ENCODE data around the gene KDM6B.

KDM6B gene

GRCh38 chr17:7840875-7841274 is 6.9 kb downstream of the KDM6B start:
- no peak overlapping the region for H2BK120ac ChIP-seq (ENCODE audit: low read depth, low read length)
- no peak for DNase-seq (ENCODE audit: low spot score)
- H3K9me3 ChIP-seq (replicated peaks in 1 of 2; ENCODE audit: control insufficient read depth in 2 of 2, insufficient read depth in 1 of 2, low read depth in 1 of 2, low read length in 2 of 2), result no peaks in the 10 kb centered on the region
- H3K23ac ChIP-seq (ENCODE audit: low read depth, low read length, poor library complexity), result no peak overlapping the region
- H2AK5ac ChIP-seq (ENCODE audit: low read depth, low read length), result no peak overlapping the region
- peak overlapping the region; percentile 85 for H3K4me2 ChIP-seq (ENCODE audit: insufficient read depth, low read length, poor library complexity, severe bottlenecking)
- peaks cover 12 to 25% of the 10 kb centered on the region in 2 donors for H3K36me3 ChIP-seq (replicated peaks in 1 of 2; ENCODE audit: control insufficient read depth in 2 of 2, insufficient read depth in 2 of 2, low read length in 2 of 2)
- no peak overlapping the region for H2AFZ ChIP-seq (ENCODE audit: low read length)
- no peak overlapping the region for H2BK5ac ChIP-seq (ENCODE audit: low read length)
- H2BK12ac ChIP-seq (ENCODE audit: low read length), result no peak overlapping the region
- H3K27ac ChIP-seq (replicated peaks; ENCODE audit: low read length), result peak overlapping the region; percentile 91
- peak overlapping the region; percentile 96 for H3K9ac ChIP-seq (ENCODE audit: low read depth, low read length, poor library complexity)
- no peak overlapping the region for H2BK15ac ChIP-seq (ENCODE audit: low read length)
- H4K8ac ChIP-seq (ENCODE audit: low read depth, low read length), result no peak overlapping the region
- H3K18ac ChIP-seq (ENCODE audit: low read length), result no peak overlapping the region
- no peak overlapping the region for H3K14ac ChIP-seq (ENCODE audit: low read length)
- peaks cover 36 to 49% of the 10 kb centered on the region in 2 donors for H3K4me1 ChIP-seq (ENCODE audit: control insufficient read depth in 2 of 2, insufficient read depth in 1 of 2, low read depth in 1 of 2, low read length in 2 of 2)
- H3K79me1 ChIP-seq (ENCODE audit: low read depth, low read length), result peaks cover 25% of the 10 kb centered on the region
- H3K4me3 ChIP-seq (ENCODE audit: low read length in 2 of 2), result peak overlapping the region; percentile 80 to 83
- no CpG with 5 or more reads among the region's 1 CpG for WGBS, 2 donors (ENCODE audit: extremely low coverage in 2 of 2, insufficient read length in 2 of 2, insufficient replicate concordance in 1 of 2)
- H3K4ac ChIP-seq (ENCODE audit: low read length), result no peak overlapping the region
- no peak overlapping the region for H4K91ac ChIP-seq (ENCODE audit: low read depth, low read length, poor library complexity)
- no peaks in the 10 kb centered on the region for H3K27me3 ChIP-seq (ENCODE audit: control insufficient read depth in 3 of 3, insufficient read depth in 3 of 3, low read depth in 1 of 3, low read length in 3 of 3)

GRCh38 chr17:7841396-7841914 is 7.4 kb downstream of the KDM6B start:
- H3K14ac ChIP-seq (ENCODE audit: low read length), result peak overlapping the region; percentile 64
- H3K36me3 ChIP-seq (replicated peaks in 1 of 2; ENCODE audit: control insufficient read depth in 2 of 2, insufficient read depth in 2 of 2, low read length in 2 of 2), result peaks cover 17 to 31% of the 10 kb centered on the region in 2 donors
- peak overlapping the region; percentile 85 for H3K4me2 ChIP-seq (ENCODE audit: insufficient read depth, low read length, poor library complexity, severe bottlenecking)
- H3K27me3 ChIP-seq (ENCODE audit: control insufficient read depth in 3 of 3, insufficient read depth in 3 of 3, low read depth in 1 of 3, low read length in 3 of 3), result no peaks in the 10 kb centered on the region
- H2AK5ac ChIP-seq (ENCODE audit: low read depth, low read length), result peak overlapping the region; percentile 22
- DNase-seq (ENCODE audit: low spot score), result no peak
- peak overlapping the region; percentile 80 to 83 for H3K4me3 ChIP-seq (ENCODE audit: low read length in 2 of 2)
- H4K91ac ChIP-seq (ENCODE audit: low read depth, low read length, poor library complexity), result no peak overlapping the region
- H2BK15ac ChIP-seq (ENCODE audit: low read length), result peak overlapping the region; percentile 32
- H3K9me3 ChIP-seq (replicated peaks in 1 of 2; ENCODE audit: control insufficient read depth in 2 of 2, insufficient read depth in 1 of 2, low read depth in 1 of 2, low read length in 2 of 2), result no peaks in the 10 kb centered on the region
- H2BK5ac ChIP-seq (ENCODE audit: low read length), result peak overlapping the region; percentile 93
- H3K4me1 ChIP-seq (ENCODE audit: control insufficient read depth in 2 of 2, insufficient read depth in 1 of 2, low read depth in 1 of 2, low read length in 2 of 2), result peaks cover 36 to 49% of the 10 kb centered on the region in 2 donors
- no peak overlapping the region for H4K8ac ChIP-seq (ENCODE audit: low read depth, low read length)
- no peak overlapping the region for H2BK12ac ChIP-seq (ENCODE audit: low read length)
- H3K27ac ChIP-seq (replicated peaks; ENCODE audit: low read length), result peak overlapping the region; percentile 91
- H3K23ac ChIP-seq (ENCODE audit: low read depth, low read length, poor library complexity), result peak overlapping the region; percentile 92
- no peak overlapping the region for H2BK120ac ChIP-seq (ENCODE audit: low read depth, low read length)
- H2AFZ ChIP-seq (ENCODE audit: low read length), result peak overlapping the region; percentile 87
- WGBS, 2 donors (ENCODE audit: extremely low coverage in 2 of 2, insufficient read length in 2 of 2, insufficient replicate concordance in 1 of 2), result no CpG with 5 or more reads among the region's 34 CpGs
- H3K18ac ChIP-seq (ENCODE audit: low read length), result peak overlapping the region; percentile 91
- H3K4ac ChIP-seq (ENCODE audit: low read length), result no peak overlapping the region
- peak overlapping the region; percentile 96 for H3K9ac ChIP-seq (ENCODE audit: low read depth, low read length, poor library complexity)
- H3K79me1 ChIP-seq (ENCODE audit: low read depth, low read length), result peaks cover 29% of the 10 kb centered on the region

- no CpG with 5 or more reads among the region's 46 CpGs for WGBS, 2 donors (ENCODE audit: extremely low coverage in 2 of 2, insufficient read length in 2 of 2, insufficient replicate concordance in 1 of 2)
- H3K4me3 ChIP-seq (ENCODE audit: low read length in 2 of 2), result peak overlapping the region; percentile 80 to 84
These were observed 7.9 kb downstream of the KDM6B start for GRCh38 chr17:7841915-7842379.

GRCh38 chr17:7842380-7843256 is 8.6 kb downstream of the KDM6B start:
- H2AFZ ChIP-seq (ENCODE audit: low read length), result peak overlapping the region; percentile 87
- peak overlapping the region; percentile 72 for H3K27ac ChIP-seq (replicated peaks; ENCODE audit: low read length)
- peak overlapping the region; percentile 82 for H3K18ac ChIP-seq (ENCODE audit: low read length)
- peak overlapping the region; percentile 99 for H3K4me2 ChIP-seq (ENCODE audit: insufficient read depth, low read length, poor library complexity, severe bottlenecking)
- H2AK5ac ChIP-seq (ENCODE audit: low read depth, low read length), result peak overlapping the region; percentile 24
- peak overlapping the region; percentile 4 for H2BK12ac ChIP-seq (ENCODE audit: low read length)
- WGBS, 2 donors (ENCODE audit: extremely low coverage in 2 of 2, insufficient read length in 2 of 2, insufficient replicate concordance in 1 of 2), result no CpG with 5 or more reads among the region's 47 CpGs
- peaks cover 31 to 42% of the 10 kb centered on the region in 2 donors for H3K4me1 ChIP-seq (ENCODE audit: control insufficient read depth in 2 of 2, insufficient read depth in 1 of 2, low read depth in 1 of 2, low read length in 2 of 2)
- no peaks in the 10 kb centered on the region for H3K9me3 ChIP-seq (replicated peaks in 1 of 2; ENCODE audit: control insufficient read depth in 2 of 2, insufficient read depth in 1 of 2, low read depth in 1 of 2, low read length in 2 of 2)
- H3K14ac ChIP-seq (ENCODE audit: low read length), result peak overlapping the region; percentile 49
- H3K4me3 ChIP-seq (ENCODE audit: low read length in 2 of 2), result peak overlapping the region; percentile 80 to 84
- no peak for DNase-seq (ENCODE audit: low spot score)
- H3K36me3 ChIP-seq (replicated peaks in 1 of 2; ENCODE audit: control insufficient read depth in 2 of 2, insufficient read depth in 2 of 2, low read length in 2 of 2), result peaks cover 25 to 40% of the 10 kb centered on the region in 2 donors
- no peak overlapping the region for H4K8ac ChIP-seq (ENCODE audit: low read depth, low read length)
- H2BK5ac ChIP-seq (ENCODE audit: low read length), result peak overlapping the region; percentile 83
- H4K91ac ChIP-seq (ENCODE audit: low read depth, low read length, poor library complexity), result no peak overlapping the region
- no peak overlapping the region for H2BK120ac ChIP-seq (ENCODE audit: low read depth, low read length)
- peak overlapping the region; percentile 89 for H3K9ac ChIP-seq (ENCODE audit: low read depth, low read length, poor library complexity)
- peaks cover 36% of the 10 kb centered on the region for H3K79me1 ChIP-seq (ENCODE audit: low read depth, low read length)
- H3K23ac ChIP-seq (ENCODE audit: low read depth, low read length, poor library complexity), result peak overlapping the region; percentile 87
- H2BK15ac ChIP-seq (ENCODE audit: low read length), result peak overlapping the region; percentile 40
- H3K4ac ChIP-seq (ENCODE audit: low read length), result no peak overlapping the region
- no peaks in the 10 kb centered on the region for H3K27me3 ChIP-seq (ENCODE audit: control insufficient read depth in 3 of 3, insufficient read depth in 3 of 3, low read depth in 1 of 3, low read length in 3 of 3)

More at GRCh38 chr17:7841915-7842379, 7.9 kb downstream of the KDM6B start:
- Histone ChIP-seq H3K27ac (replicated peaks; ENCODE audit: low read length) (peak overlapping the region; percentile 91), H4K91ac (ENCODE audit: low read depth, low read length, poor library complexity) (no peak overlapping the region), H3K27me3 (ENCODE audit: control insufficient read depth in 3 of 3, insufficient read depth in 3 of 3, low read depth in 1 of 3, low read length in 3 of 3) (no peaks in the 10 kb centered on the region), H3K4me1 (ENCODE audit: control insufficient read depth in 2 of 2, insufficient read depth in 1 of 2, low read depth in 1 of 2, low read length in 2 of 2) (peaks cover 36 to 49% of the 10 kb centered on the region in 2 donors), H3K18ac (ENCODE audit: low read length) (peak overlapping the region; percentile 91), H3K23ac (ENCODE audit: low read depth, low read length, poor library complexity) (peak overlapping the region; percentile 87), H3K79me1 (ENCODE audit: low read depth, low read length) (peaks cover 33% of the 10 kb centered on the region), H3K9ac (ENCODE audit: low read depth, low read length, poor library complexity) (peak overlapping the region; percentile 96), H2BK120ac (ENCODE audit: low read depth, low read length) (no peak overlapping the region), H2BK15ac (ENCODE audit: low read length) (peak overlapping the region; percentile 32), H3K36me3 (replicated peaks in 1 of 2; ENCODE audit: control insufficient read depth in 2 of 2, insufficient read depth in 2 of 2, low read length in 2 of 2) (peaks cover 21 to 35% of the 10 kb centered on the region in 2 donors), H3K9me3 (replicated peaks in 1 of 2; ENCODE audit: control insufficient read depth in 2 of 2, insufficient read depth in 1 of 2, low read depth in 1 of 2, low read length in 2 of 2) (no peaks in the 10 kb centered on the region), H3K4me2 (ENCODE audit: insufficient read depth, low read length, poor library complexity, severe bottlenecking) (peak overlapping the region; percentile 99), H2BK12ac (ENCODE audit: low read length) (no peak overlapping the region), H4K8ac (ENCODE audit: low read depth, low read length) (no peak overlapping the region), H2AK5ac (ENCODE audit: low read depth, low read length) (peak overlapping the region; percentile 22), H2BK5ac (ENCODE audit: low read length) (peak overlapping the region; percentile 93), H3K4ac (ENCODE audit: low read length) (no peak overlapping the region), H2AFZ (ENCODE audit: low read length) (peak overlapping the region; percentile 87), H3K14ac (ENCODE audit: low read length) (peak overlapping the region; percentile 51)
- DNase-seq (ENCODE audit: low spot score), result peak; percentile 94
